Colonic mucosa (tissue), 4 donors: ENCODE measurements around the gene FANCF. TPM values are rescaled to one million over a fixed set of nuclear protein-coding genes. Genes with fewer than 3 reads are reported as not detected.

Experiments
- DNase-seq: peaks from one replicate; pipeline ENCODE4 v3.0.0-alpha.2; 2020
- H3K27ac ChIP-seq: fragments of 200-600 bp; one replicate; pipeline ENCODE4 v1.8.0; 2021
- H3K27me3 ChIP-seq: fragments of 200-600 bp; one replicate; pipeline ENCODE4 v1.8.0; 2021
- H3K36me3 ChIP-seq: fragments of 200-600 bp; one replicate; pipeline ENCODE4 v1.8.0; 2021
- H3K4me1 ChIP-seq: fragments of 200-600 bp; one replicate; pipeline ENCODE4 v1.8.0; 2021; ENCODE audit warnings: mild to moderate bottlenecking
- H3K4me3 ChIP-seq: fragments of 200-600 bp; one replicate; pipeline ENCODE4 v1.8.0; 2021
- H3K9ac ChIP-seq, 2 donors: one replicate each; pipeline ENCODE4 v1.7.0; 2013; ENCODE audit warnings: control low read depth in 2 of 2, low read depth in 2 of 2, low read length in 2 of 2
- H3K9me3 ChIP-seq: fragments of 200-600 bp; one replicate; pipeline ENCODE4 v1.8.0; 2021
- CTCF ChIP-seq: fragments of 200-600 bp; IDR thresholded peaks from one replicate; pipeline ENCODE4 v1.8.0; 2022; ENCODE audit warnings: antibody characterized with exemption, mild to moderate bottlenecking
- intact Hi-C: fragments of 100-400 bp; cut with DNase I; formaldehyde crosslinking; loops from one replicate; pipeline ENCODE4 v1.14.1; 2022
- total RNA-seq, 2 donors: library from RNA; stranded (reverse); fragmentation: NEBNext Ultra II Directional in 1 of 2; extraction: Animal tissue kit (Norgen Biotek cat#: 25700) in 1 of 2; gene quantifications; one replicate each; pipeline ENCODE4 v1.2.1, GENCODE V29; 2021
- donor health status: healthy.
- donor health status: DM: no; HTN: no; CAD: no.
- donor health status: DM: no; HTN: no; CAD: no.

Gene FANCF
- total RNA-seq, 2 donors from 2014 or later, result 13.4 to 18.8 TPM

- no peak overlapping the region for H3K9ac ChIP-seq
- no peak overlapping the region for H3K4me3 ChIP-seq
- H3K27me3 ChIP-seq, result no peaks in the 10 kb centered on the region
- TF ChIP-seq CTCF, result no peak
- intact Hi-C loops, result no loop called here
- no peak overlapping the region for H3K27ac ChIP-seq
- DNase-seq, result no peak
- no peaks in the 10 kb centered on the region for H3K9me3 ChIP-seq
- no peaks in the 10 kb centered on the region for H3K4me1 ChIP-seq
- H3K36me3 ChIP-seq, result no peaks in the 10 kb centered on the region
Measured at GRCh38 chr11:22634897-22635629, 9.4 kb upstream of the FANCF start.

- no peak for DNase-seq
- Histone ChIP-seq H3K4me1 (no peaks in the 10 kb centered on the region), H3K36me3 (no peaks in the 10 kb centered on the region), H3K4me3 (no peak overlapping the region), H3K27me3 (no peaks in the 10 kb centered on the region), H3K9ac (no peak overlapping the region), H3K9me3 (no peaks in the 10 kb centered on the region), H3K27ac (no peak overlapping the region)
- no peak for TF ChIP-seq CTCF
- intact Hi-C loops, result no loop called here
Measured at GRCh38 chr11:22633354-22633902, 7.8 kb upstream of the FANCF start.

- no peaks in the 10 kb centered on the region for H3K36me3 ChIP-seq
- intact Hi-C loops, result no loop called here
- DNase-seq, result no peak
Measured at GRCh38 chr11:22627421-22627820, 1.8 kb upstream of the FANCF start.

GRCh38 chr11:22626573-22627239 lies 1.1 kb upstream of the FANCF start:
- Histone ChIP-seq H3K9ac (no peak overlapping the region), H3K27me3 (no peaks in the 10 kb centered on the region), H3K27ac (no peak overlapping the region), H3K9me3 (no peaks in the 10 kb centered on the region), H3K36me3 (no peaks in the 10 kb centered on the region), H3K4me1 (peaks cover 9% of the 10 kb centered on the region), H3K4me3 (no peak overlapping the region)
- DNase-seq, result no peak
- no peak for TF ChIP-seq CTCF
- intact Hi-C loops, result no loop called here

More at GRCh38 chr11:22627421-22627820, 1.8 kb upstream of the FANCF start:
- Histone ChIP-seq H3K4me1 (peaks cover 9% of the 10 kb centered on the region), H3K4me3 (no peak overlapping the region), H3K27me3 (no peaks in the 10 kb centered on the region), H3K27ac (no peak overlapping the region), H3K9me3 (no peaks in the 10 kb centered on the region), H3K9ac (no peak overlapping the region)
- TF ChIP-seq CTCF, result no peak

- Histone ChIP-seq H3K27me3 (no peaks in the 10 kb centered on the region), H3K9me3 (no peaks in the 10 kb centered on the region), H3K4me3 (peak overlapping the region; percentile 49), H3K4me1 (peaks cover 9% of the 10 kb centered on the region), H3K36me3 (no peaks in the 10 kb centered on the region), H3K9ac (peak overlapping the region; percentile 79 to 92), H3K27ac (peak overlapping the region; percentile 84)
- DNase-seq, result peak; percentile 76
- intact Hi-C loops, result no loop called here
- peak; percentile 35 for TF ChIP-seq CTCF
Measured at GRCh38 chr11:22624742-22625447, 728 bp downstream of the FANCF start.
